Tibial nerve (tissue), 4 donors: ENCODE data around the gene AFAP1.
A peak's percentile ranks its signal among the peaks of the same experiment; 100 is the strongest.

Experiments used
- CTCF ChIP-seq, 5 experiments: fragments of 200-600 bp in 3 of 5; fragments of 450-650 bp in 2 of 5; sonication (generic) in 3 of 5; IDR thresholded peaks; one replicate each; pipeline ENCODE4 v1.5.1; 2016 to 2019; ENCODE audit warnings: antibody characterized with exemption in 5 of 5, mild to moderate bottlenecking in 3 of 5, moderate library complexity in 2 of 5
- EP300 ChIP-seq, 2 donors: sonication (generic); formaldehyde crosslinking; IDR thresholded peaks; one replicate each; pipeline ENCODE4 v1.6.1; 2017; ENCODE audit warnings: antibody characterized with exemption in 2 of 2, mild to moderate bottlenecking in 1 of 2
- POLR2A ChIP-seq, 2 donors: fragments of 450-650 bp; IDR thresholded peaks; one replicate each; pipeline ENCODE4 v1.6.1; 2017; ENCODE audit warnings: antibody characterized with exemption in 2 of 2, mild to moderate bottlenecking in 2 of 2, moderate library complexity in 2 of 2

DNA sequence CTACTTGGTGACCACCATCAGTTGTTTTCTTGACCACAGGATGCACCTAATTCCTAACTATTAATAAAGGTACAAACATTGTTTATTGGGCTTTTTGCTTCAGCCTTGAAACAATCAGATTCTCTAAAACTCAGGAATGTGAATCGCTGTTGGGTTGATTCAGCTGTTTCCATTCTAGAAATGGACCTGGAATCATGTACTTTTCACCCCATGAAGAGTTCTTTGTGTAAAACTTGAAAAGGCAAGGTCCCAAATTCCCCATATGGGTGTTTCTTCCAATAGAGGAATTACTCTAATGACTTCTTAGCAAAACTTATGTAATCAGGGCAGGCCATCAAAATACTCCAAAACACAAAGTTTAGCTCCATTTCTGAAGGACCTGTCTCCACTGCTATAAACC lies 7.4 kb downstream of the AFAP1 start:
- TF ChIP-seq POLR2A (IDR thresholded peaks at IDR 0.05) (no peak), CTCF (IDR thresholded peaks at IDR 0.05) (no peak), EP300 (IDR thresholded peaks at IDR 0.05) (peak in 1 of 2 donors; percentile 36)
